ENCODE data around the gene LYZL6. TPM values are rescaled to one million over a fixed set of nuclear protein-coding genes. Genes with fewer than 3 reads are reported as not detected.

The LYZL6 gene
- polyA plus RNA-seq, 1 donor: not detected

Other genes with a start within 250 kb of the LYZL6 start
- gene RASL10B, start 212.1 kb downstream of the LYZL6 start, polyA plus RNA-seq (ENCODE audit: insufficient read length): 3.1 TPM
- gene GAS2L2, start 190.5 kb downstream of the LYZL6 start, polyA plus RNA-seq (ENCODE audit: insufficient read length): not detected
- not detected for gene C17orf50, start 182.8 kb downstream of the LYZL6 start, polyA plus RNA-seq (ENCODE audit: insufficient read length)
- 3.6 TPM for gene MMP28, start 148.1 kb downstream of the LYZL6 start, polyA plus RNA-seq (ENCODE audit: insufficient read length)
- gene TAF15, start 134.2 kb downstream of the LYZL6 start, polyA plus RNA-seq (ENCODE audit: insufficient read length): 110 TPM
- gene HEATR9, start 74.8 kb downstream of the LYZL6 start, polyA plus RNA-seq (ENCODE audit: insufficient read length): 0.10 TPM
- gene CCL5, start 63.4 kb downstream of the LYZL6 start, polyA plus RNA-seq (ENCODE audit: insufficient read length): 1.2 TPM
- gene RDM1, start 12.9 kb downstream of the LYZL6 start, polyA plus RNA-seq (ENCODE audit: insufficient read length): 0.28 TPM
- 0.39 TPM for gene CCL16, start 37.8 kb upstream of the LYZL6 start, polyA plus RNA-seq (ENCODE audit: insufficient read length)
- gene CCL14, start 43.0 kb upstream of the LYZL6 start, polyA plus RNA-seq (ENCODE audit: insufficient read length): 34.6 TPM
- not detected for gene CCL15, start 57.8 kb upstream of the LYZL6 start, polyA plus RNA-seq (ENCODE audit: insufficient read length)
- not detected for gene CCL23, start 74.3 kb upstream of the LYZL6 start, polyA plus RNA-seq (ENCODE audit: insufficient read length)
- gene CCL18, start 120.6 kb upstream of the LYZL6 start, polyA plus RNA-seq (ENCODE audit: insufficient read length): not detected
- 3.1 TPM for gene CCL3, start 146.4 kb upstream of the LYZL6 start, polyA plus RNA-seq (ENCODE audit: insufficient read length)
- 0.76 TPM for gene CCL4, start 160.1 kb upstream of the LYZL6 start, polyA plus RNA-seq (ENCODE audit: insufficient read length)
- 14.6 TPM for gene TBC1D3B, start 232.9 kb upstream of the LYZL6 start, polyA plus RNA-seq (ENCODE audit: insufficient read length)